HG02852 (cell line): ENCODE data around the gene COL28A1.
"Not testable (repeated sequence)": the region's sequence is repeated elsewhere in the genome, so short reads cannot be mapped to it uniquely, and the experiment has no call there.

ENCODE experiments used
- ATAC-seq: cut with Tn5 transposase; IDR thresholded peaks from one replicate; pipeline ENCODE4 v1.9.1; 2021; ENCODE audit warnings: mild to moderate bottlenecking, moderate library complexity; ENCODE audit not compliant: unreplicated experiment

The COL28A1 gene

GRCh38 chr7:7421826-7422225 is 113.8 kb downstream of the COL28A1 start:
- no peak for ATAC-seq

- ATAC-seq, result no peak
Measured at GRCh38 chr7:7418997-7419396, 116.7 kb downstream of the COL28A1 start.

GRCh38 chr7:7417851-7418250 is 117.8 kb downstream of the COL28A1 start:
- no peak for ATAC-seq

GRCh38 chr7:7417414-7417813 is 118.3 kb downstream of the COL28A1 start:
- no peak for ATAC-seq

GRCh38 chr7:7416031-7416858 is 119.4 kb downstream of the COL28A1 start:
- no peak for ATAC-seq

- no peak for ATAC-seq
Measured at GRCh38 chr7:7414791-7415603, 120.7 kb downstream of the COL28A1 start.

- no peak for ATAC-seq
Measured at GRCh38 chr7:7408001-7408770, 127.5 kb downstream of the COL28A1 start.

GRCh38 chr7:7405461-7405860 is 130.2 kb downstream of the COL28A1 start:
- ATAC-seq, result no peak

- no peak for ATAC-seq
Measured at GRCh38 chr7:7399707-7400106, 136.0 kb downstream of the COL28A1 start.

- ATAC-seq, result no peak
Measured at GRCh38 chr7:7395785-7396184, 139.9 kb downstream of the COL28A1 start.

GRCh38 chr7:7388164-7388563 is 147.5 kb downstream of the COL28A1 start:
- ATAC-seq, result not testable (repeated sequence)

- ATAC-seq, result no peak
Measured at GRCh38 chr7:7385421-7385820, 150.3 kb downstream of the COL28A1 start.

GRCh38 chr7:7384228-7384627 is 151.4 kb downstream of the COL28A1 start:
- no peak for ATAC-seq

- ATAC-seq, result no peak
Measured at GRCh38 chr7:7375538-7375937, 160.1 kb downstream of the COL28A1 start.

GRCh38 chr7:7370076-7370475 is 165.6 kb downstream of the COL28A1 start:
- ATAC-seq, result no peak

- ATAC-seq, result no peak
Measured at GRCh38 chr7:7369134-7369533, 166.5 kb downstream of the COL28A1 start.

GRCh38 chr7:7354674-7355073 is 181.0 kb downstream of the COL28A1 start:
- ATAC-seq, result no peak

- ATAC-seq, result no peak
Measured at GRCh38 chr7:7352845-7353244, 182.8 kb downstream of the COL28A1 start.

GRCh38 chr7:7351832-7352231 is 183.8 kb downstream of the COL28A1 start:
- no peak for ATAC-seq

GRCh38 chr7:7351156-7351555 is 184.5 kb downstream of the COL28A1 start:
- no peak for ATAC-seq

GRCh38 chr7:7349156-7349555 is 186.5 kb downstream of the COL28A1 start:
- no peak for ATAC-seq
